IgD-negative memory B cell (primary cell): ENCODE measurements around the gene AGGF1. TPM values are rescaled to one million over a fixed set of nuclear protein-coding genes. Genes with fewer than 3 reads are reported as not detected.
A peak's percentile ranks its signal among the peaks of the same experiment; 100 is the strongest.

Experiments
- H3K27ac Mint-ChIP-seq, 3 donors: one replicate each; pipeline ENCODE4 v1.8.0; 2020 to 2022; ENCODE audit warnings: mild to moderate bottlenecking in 3 of 3, mixed read lengths in 3 of 3, moderate library complexity in 1 of 3
- H3K27me3 Mint-ChIP-seq: one replicate; pipeline ENCODE4 v1.8.0; 2021; ENCODE audit warnings: mixed read lengths
- H3K36me3 Mint-ChIP-seq: one replicate; pipeline ENCODE4 v1.8.0; 2020; ENCODE audit warnings: mild to moderate bottlenecking, mixed read lengths
- H3K4me1 Mint-ChIP-seq, 3 donors: one replicate each; pipeline ENCODE4 v1.8.0; 2020 to 2022; ENCODE audit warnings: mixed read lengths in 3 of 3, mild to moderate bottlenecking in 1 of 3
- H3K4me3 Mint-ChIP-seq, 4 donors: one replicate each; pipeline ENCODE4 v1.8.0; 2020 to 2022; ENCODE audit warnings: mild to moderate bottlenecking in 4 of 4, mixed read lengths in 4 of 4, moderate library complexity in 3 of 4
- H3K9me3 Mint-ChIP-seq, 3 donors: one replicate each; pipeline ENCODE4 v1.8.0; 2020 to 2021; ENCODE audit warnings: mixed read lengths in 3 of 3, mild to moderate bottlenecking in 1 of 3
- polyA plus RNA-seq: library from polyadenylated mRNA; unstranded; fragments of 300-500 nt; fragmentation: Illumina TruSeq; gene quantifications from one replicate; pipeline ENCODE4 v1.2.3, GENCODE V29; 2021

Gene AGGF1
- polyA plus RNA-seq, 1 donor from 2014 or later, result 30.8 TPM

DNA sequence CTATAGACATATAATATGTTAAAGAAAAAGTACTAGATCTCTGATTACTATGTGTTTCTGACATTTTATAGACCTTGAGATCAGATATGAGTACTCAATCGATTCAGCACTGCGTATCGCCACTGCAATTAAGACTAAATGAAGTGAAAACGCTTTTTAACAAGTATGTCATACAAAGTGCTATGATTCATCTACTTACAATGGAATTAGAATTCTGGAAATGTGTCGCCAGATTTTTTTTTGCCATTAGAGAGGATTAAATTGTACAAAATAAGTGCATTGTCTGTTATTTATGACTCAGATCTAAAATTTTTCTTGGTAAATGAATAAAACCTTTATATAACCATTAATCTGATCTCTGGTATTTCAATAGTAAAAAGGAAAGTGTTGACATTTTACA lies 20.0 kb upstream of the AGGF1 start:
- H3K4me3 Mint-ChIP-seq, result no peak overlapping the region
- no peak overlapping the region for H3K27ac Mint-ChIP-seq
- peaks cover 0 to 2% (median 0%) of the 10 kb centered on the region in 3 donors for H3K4me1 Mint-ChIP-seq
- H3K9me3 Mint-ChIP-seq, result peaks cover 0 to 2% (median 2%) of the 10 kb centered on the region in 3 donors
- peaks cover 8% of the 10 kb centered on the region for H3K27me3 Mint-ChIP-seq
- peaks cover 5% of the 10 kb centered on the region for H3K36me3 Mint-ChIP-seq

DNA sequence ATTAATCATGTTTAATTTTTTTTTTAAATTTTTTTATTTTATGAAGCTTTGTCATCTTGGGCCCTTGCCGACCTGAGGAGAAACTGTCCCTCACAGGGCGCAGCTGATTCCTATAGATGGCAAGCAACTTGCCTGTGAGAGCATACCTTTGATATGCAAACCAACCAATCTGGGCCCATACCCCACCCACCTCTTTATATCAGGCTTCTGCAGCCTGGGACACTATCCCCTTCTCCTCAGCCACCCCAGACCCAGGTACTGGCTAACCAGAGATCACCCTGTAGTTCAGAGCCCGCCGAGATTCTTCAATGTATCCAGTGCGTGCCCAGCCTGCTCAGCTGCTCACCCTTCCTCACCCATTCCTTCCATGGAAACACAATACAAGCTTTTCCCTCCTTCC lies 18.7 kb upstream of the AGGF1 start:
- peaks cover 0 to 2% (median 0%) of the 10 kb centered on the region in 3 donors for H3K4me1 Mint-ChIP-seq
- no peak overlapping the region for H3K27ac Mint-ChIP-seq
- H3K4me3 Mint-ChIP-seq, result no peak overlapping the region
- peaks cover 0 to 2% (median 0%) of the 10 kb centered on the region in 3 donors for H3K9me3 Mint-ChIP-seq
- H3K36me3 Mint-ChIP-seq, result peaks cover 5% of the 10 kb centered on the region
- peaks cover 8% of the 10 kb centered on the region for H3K27me3 Mint-ChIP-seq

DNA sequence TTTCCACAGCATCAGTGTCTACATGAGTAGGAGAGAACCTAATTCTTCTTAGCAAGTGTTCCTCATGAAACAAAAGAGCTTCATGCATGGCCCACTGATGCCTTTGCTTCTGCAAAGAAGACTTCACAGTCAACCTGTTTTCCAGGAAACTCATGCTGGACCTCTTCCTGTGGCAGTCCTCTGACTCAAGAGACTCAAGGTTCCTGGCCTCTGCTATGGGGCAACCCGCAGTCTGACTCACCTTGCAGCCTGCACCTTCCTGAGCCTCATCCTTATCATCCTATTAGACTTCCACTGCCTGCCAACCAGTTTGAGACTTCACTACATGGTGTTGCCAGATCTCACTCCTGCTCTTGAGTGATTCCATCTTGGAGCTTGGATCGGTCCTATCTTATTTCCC lies 17.6 kb upstream of the AGGF1 start:
- H3K36me3 Mint-ChIP-seq, result peaks cover 5% of the 10 kb centered on the region
- H3K4me3 Mint-ChIP-seq, result no peak overlapping the region
- H3K27ac Mint-ChIP-seq, result no peak overlapping the region
- peaks cover 0 to 2% (median 0%) of the 10 kb centered on the region in 3 donors for H3K4me1 Mint-ChIP-seq
- peaks cover 8% of the 10 kb centered on the region for H3K27me3 Mint-ChIP-seq
- peaks cover 0 to 2% (median 0%) of the 10 kb centered on the region in 3 donors for H3K9me3 Mint-ChIP-seq

DNA sequence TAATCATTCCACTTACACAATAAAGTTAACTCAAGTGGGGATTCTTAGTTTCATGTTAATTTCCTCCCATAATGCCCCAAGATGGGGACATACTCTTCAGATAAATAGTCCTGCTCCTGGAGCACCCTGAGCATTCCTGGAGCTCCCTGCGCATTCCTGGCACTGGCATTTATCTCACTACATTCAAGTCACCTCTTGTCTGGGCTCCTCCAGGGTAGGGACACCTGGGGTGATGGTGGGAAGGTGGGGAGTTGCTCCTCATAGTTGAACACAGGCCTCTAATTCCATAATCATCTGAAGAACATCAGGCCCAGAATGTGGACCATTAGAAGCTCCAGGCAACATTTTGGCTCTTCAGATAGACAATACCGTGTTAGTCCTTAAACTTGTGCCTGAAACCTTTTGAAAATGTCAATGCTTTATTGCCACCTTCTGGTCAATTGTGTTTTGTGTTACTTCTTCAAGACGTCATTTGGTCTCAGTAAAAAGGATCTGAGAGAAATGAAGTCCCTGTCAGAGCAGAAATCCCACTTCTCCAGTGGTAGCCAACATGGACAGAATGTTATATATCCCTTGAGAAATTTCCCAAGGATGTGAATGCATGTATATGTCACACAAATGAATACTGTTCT lies 14.2 kb upstream of the AGGF1 start:
- Mint-ChIP-seq H3K27me3 (peaks cover 12% of the 10 kb centered on the region), H3K27ac (peak overlapping the region in 1 of 3 donors; percentile 54), H3K4me1 (no peaks in the 10 kb centered on the region), H3K4me3 (no peak overlapping the region), H3K9me3 (no peaks in the 10 kb centered on the region), H3K36me3 (peaks cover 2% of the 10 kb centered on the region)

DNA sequence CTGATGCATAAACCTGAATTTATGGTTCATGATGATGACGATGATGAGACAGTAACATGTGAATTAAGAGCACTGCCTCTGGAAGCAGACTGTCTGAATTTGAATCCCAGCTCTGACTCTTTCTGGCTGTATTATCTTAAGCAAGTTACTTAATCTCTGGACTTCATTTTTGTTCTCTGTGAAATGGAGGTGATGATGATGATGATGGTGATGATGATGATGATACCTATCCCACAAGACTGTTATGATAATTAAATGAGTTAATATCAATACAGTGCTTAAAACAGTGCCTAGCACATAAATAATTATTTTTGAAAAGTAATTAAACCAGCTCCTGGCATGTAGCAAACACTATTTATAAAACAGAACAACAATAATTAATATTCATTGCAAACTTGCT lies 13.2 kb upstream of the AGGF1 start:
- H3K36me3 Mint-ChIP-seq, result peaks cover 2% of the 10 kb centered on the region
- no peak overlapping the region for H3K27ac Mint-ChIP-seq
- H3K4me3 Mint-ChIP-seq, result no peak overlapping the region
- H3K9me3 Mint-ChIP-seq, result no peaks in the 10 kb centered on the region
- H3K4me1 Mint-ChIP-seq, result no peaks in the 10 kb centered on the region
- peaks cover 15% of the 10 kb centered on the region for H3K27me3 Mint-ChIP-seq

DNA sequence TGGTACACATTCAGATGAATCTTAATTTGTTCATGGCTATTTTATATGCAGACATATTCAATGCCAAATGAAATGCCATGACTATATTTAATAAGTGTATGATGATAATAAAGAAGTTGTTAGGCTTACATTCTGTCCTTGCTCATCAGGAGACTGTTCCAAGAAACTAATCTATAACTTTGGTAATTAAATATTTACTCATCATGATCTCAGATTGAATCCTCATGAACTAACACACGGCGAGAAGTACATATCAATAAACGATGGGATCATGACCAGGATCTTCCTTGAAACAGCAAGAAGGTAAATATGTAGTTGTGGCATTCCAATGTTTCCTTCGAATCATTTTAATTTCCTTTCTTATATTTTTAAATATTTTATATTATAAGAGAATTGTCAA lies 12.5 kb upstream of the AGGF1 start:
- Mint-ChIP-seq H3K9me3 (no peaks in the 10 kb centered on the region), H3K4me1 (no peaks in the 10 kb centered on the region), H3K36me3 (peaks cover 2% of the 10 kb centered on the region), H3K27me3 (peaks cover 15% of the 10 kb centered on the region), H3K4me3 (no peak overlapping the region), H3K27ac (no peak overlapping the region)

DNA sequence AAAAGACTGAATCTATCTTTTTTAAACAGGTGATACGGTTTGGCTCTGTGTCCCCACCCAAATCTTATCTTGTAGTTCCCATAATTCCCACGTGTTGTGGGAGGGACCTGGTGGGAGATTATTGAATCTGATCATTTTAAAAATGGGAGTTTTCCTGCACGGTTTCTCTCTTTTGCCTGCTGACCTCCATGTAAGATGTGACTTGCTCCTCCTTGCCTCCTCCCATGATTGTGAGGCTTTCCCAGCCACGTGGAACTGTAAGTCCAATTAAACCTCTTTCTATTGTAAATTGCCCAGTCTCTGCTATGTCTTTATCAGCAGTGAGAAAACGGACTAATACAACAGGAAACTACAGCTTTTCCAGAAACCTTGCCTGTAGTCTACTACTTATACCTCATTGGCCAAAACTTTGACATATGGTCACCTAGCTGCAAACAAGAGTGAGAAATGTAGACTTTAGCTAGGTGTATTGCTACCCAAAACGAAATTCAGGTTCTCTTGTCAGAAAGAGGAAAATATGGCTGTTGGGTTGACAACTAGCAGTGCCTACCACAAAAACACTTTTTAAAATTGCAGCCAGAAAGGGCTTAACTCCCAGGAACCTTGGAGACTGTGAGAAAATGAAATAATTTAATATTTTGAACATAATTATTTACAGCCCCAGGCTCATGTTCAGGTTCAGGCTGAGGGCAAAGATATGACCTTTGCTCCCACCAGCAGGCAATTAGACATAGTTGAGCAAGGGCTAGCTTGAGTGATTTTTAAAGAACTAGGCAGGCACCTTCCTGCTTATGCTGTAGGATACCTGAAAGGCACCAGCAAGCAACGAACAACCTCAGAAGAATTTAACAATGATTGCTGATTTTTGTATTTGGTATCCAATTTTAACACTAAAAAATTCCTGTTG lies 7.4 kb upstream of the AGGF1 start:
- Mint-ChIP-seq H3K4me3 (no peak overlapping the region), H3K36me3 (no peaks in the 10 kb centered on the region), H3K4me1 (no peaks in the 10 kb centered on the region), H3K9me3 (peaks cover 0 to 5% (median 0%) of the 10 kb centered on the region in 3 donors), H3K27ac (no peak overlapping the region), H3K27me3 (peaks cover 17% of the 10 kb centered on the region)

DNA sequence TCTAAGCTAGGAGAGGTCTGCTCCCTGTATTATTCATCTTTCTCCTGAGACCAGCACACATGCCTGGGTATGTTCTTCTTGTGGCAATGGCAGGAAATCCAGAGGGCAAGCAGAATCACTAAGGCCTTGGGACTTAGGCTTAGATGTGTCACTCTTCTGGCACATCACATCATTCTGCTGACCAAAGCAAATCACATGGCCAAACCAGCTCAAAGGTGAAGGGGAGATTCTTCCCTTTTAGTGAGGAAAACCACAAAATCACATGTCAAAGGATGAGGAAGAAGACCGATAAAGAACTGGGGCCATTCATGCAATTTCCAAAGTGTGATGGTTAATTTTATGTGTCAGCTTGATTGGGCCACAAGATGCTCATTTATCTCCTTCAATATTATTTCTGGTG lies 5.7 kb upstream of the AGGF1 start:
- no peak overlapping the region for H3K4me3 Mint-ChIP-seq

DNA sequence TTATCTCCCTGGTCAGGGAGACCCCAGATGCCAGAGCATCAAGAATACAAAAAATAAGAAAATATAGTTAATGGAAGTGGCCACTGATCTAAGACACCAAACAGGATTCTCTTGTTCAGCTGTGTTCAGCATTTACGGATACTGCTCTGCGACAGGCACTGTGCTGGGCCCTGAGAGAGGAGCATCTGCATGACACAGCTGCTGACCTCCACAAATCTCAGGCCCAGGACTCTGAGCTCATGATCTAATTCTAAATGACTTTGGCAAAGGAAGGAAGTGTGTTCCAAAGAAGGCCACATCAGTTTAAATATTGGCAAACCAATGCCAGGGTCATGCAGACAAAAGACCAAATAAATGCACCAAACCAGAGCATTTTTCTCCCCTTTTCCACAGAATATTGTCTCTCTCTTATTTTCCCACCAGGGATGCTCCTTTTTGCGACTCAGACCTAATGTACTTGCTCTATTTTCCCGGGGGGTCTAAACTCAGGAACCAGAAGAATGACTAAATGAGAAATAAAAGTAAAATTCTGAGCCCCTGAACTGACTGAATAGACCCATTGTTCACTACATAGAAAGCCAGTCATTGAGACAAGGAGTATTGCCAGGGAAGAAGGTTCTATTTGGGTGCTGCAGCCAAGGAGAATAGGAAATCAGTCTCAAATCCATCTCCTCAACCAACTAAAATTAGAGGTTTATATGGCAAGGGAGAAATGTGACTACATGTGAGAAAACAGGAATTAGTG lies 1.4 kb upstream of the AGGF1 start:
- Mint-ChIP-seq H3K27me3 (peaks cover 4% of the 10 kb centered on the region), H3K4me3 (peak overlapping the region in 3 of 4 donors; percentile 50 to 100 (median 90)), H3K4me1 (peaks cover 13 to 22% (median 19%) of the 10 kb centered on the region in 3 donors), H3K36me3 (no peaks in the 10 kb centered on the region), H3K9me3 (peaks cover 5 to 16% (median 8%) of the 10 kb centered on the region in 3 donors), H3K27ac (peak overlapping the region in 1 of 3 donors; percentile 15)

More for the DNA sequence above, 5.7 kb upstream of the AGGF1 start:
- Mint-ChIP-seq H3K9me3 (peaks cover 5 to 9% (median 8%) of the 10 kb centered on the region in 3 donors), H3K4me1 (peaks cover 0 to 3% (median 0%) of the 10 kb centered on the region in 3 donors), H3K27ac (no peak overlapping the region), H3K36me3 (no peaks in the 10 kb centered on the region), H3K27me3 (peaks cover 13% of the 10 kb centered on the region)

DNA sequence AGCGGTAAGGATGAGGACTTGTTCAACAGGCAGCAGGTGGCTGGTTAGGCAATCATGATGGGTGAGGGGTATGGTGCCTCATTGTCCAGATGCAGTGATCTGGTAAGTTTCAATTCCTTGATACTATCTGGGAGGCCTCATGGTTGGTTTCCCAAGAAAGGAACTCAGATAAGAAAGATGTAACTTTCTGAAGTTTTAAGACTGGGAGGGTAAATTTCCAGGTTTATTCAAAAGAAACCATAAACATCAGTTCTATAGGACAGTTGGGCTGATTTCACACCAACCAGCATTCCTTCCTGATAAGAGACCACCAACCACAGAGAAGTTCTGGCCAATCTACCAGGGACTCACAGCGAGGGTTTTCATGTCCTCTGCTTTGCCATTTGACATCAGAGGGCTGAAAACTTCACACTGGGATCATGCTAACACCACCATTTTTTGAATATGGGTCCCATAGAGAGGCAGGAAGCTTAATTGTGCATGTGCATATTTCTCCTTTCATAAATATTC lies 773 bp upstream of the AGGF1 start:
- Mint-ChIP-seq H3K9me3 (peaks cover 5 to 16% (median 8%) of the 10 kb centered on the region in 3 donors), H3K27ac (peak overlapping the region; percentile 81 to 92 (median 91)), H3K4me3 (peak overlapping the region; percentile 90 to 100 (median 96)), H3K4me1 (peaks cover 13 to 22% (median 21%) of the 10 kb centered on the region in 3 donors), H3K27me3 (peaks cover 3% of the 10 kb centered on the region), H3K36me3 (no peaks in the 10 kb centered on the region)

DNA sequence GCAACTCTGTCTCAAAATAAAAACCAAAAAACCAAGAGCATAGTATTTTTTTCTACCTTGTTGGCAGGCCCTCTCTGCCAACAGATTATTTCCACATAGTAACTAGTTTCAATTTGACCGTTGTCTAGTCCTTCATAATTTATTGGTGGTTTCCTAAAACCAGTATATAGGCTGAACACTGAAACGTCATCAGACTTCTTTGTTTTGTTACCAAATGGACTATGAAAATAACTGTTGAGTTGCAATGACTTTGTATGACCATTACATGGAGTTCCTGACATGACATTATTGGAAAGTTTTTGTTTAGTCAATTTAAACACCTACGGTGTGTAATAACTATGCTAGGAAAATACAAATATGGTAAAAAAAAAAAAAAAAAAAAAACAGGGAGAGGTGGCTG lies 1.7 kb downstream of the AGGF1 start:
- peaks cover 0 to 16% (median 8%) of the 10 kb centered on the region in 3 donors for H3K9me3 Mint-ChIP-seq
- H3K4me1 Mint-ChIP-seq, result peaks cover 13 to 28% (median 22%) of the 10 kb centered on the region in 3 donors
- no peaks in the 10 kb centered on the region for H3K36me3 Mint-ChIP-seq
- peak overlapping the region; percentile 90 to 100 (median 96) for H3K4me3 Mint-ChIP-seq
- H3K27me3 Mint-ChIP-seq, result no peaks in the 10 kb centered on the region
- no peak overlapping the region for H3K27ac Mint-ChIP-seq

DNA sequence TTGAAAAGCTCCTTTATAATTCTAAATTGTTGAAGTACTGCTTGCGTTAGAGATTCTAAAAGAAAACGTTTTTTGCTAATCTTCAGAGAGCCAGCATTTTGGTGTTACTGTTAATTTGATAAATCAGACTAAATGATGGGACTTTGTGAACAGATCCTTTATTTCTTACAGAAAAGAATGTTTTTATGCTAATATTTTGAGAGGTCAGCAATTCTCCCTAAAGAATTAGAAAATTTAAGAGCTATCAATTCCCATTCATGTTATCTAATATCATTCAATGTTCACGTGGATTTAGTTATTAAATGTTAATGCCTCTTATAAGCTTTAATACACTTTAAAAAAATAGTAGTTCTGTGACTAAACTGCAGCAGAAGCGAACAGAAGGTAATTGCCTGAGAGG lies 2.4 kb downstream of the AGGF1 start:
- Mint-ChIP-seq H3K4me1 (peaks cover 13 to 28% (median 22%) of the 10 kb centered on the region in 3 donors), H3K27ac (no peak overlapping the region), H3K27me3 (no peaks in the 10 kb centered on the region), H3K4me3 (peak overlapping the region in 3 of 4 donors; percentile 28 to 73 (median 63)), H3K36me3 (no peaks in the 10 kb centered on the region), H3K9me3 (peaks cover 0 to 16% (median 8%) of the 10 kb centered on the region in 3 donors)

DNA sequence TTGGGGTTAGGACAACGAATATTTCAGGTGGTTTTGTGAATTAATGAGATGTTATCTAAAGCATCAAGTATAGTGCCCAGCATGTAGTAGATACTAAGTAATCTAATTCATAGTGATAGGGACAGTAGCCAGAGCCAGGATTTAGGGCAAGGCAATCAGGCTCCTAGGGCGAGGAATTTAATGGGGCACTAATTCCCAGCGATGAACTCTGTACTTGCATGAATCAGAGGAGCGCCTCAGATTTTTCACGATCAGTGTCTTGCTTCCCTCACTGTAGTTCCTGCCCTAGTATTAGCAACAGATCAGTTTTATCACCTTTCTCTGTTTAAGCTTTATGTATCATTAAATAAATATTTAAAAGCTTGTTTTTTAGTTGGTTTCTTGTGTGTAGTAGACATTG lies 3.1 kb downstream of the AGGF1 start:
- Mint-ChIP-seq H3K9me3 (peaks cover 0 to 16% (median 8%) of the 10 kb centered on the region in 3 donors), H3K4me1 (peaks cover 13 to 28% (median 22%) of the 10 kb centered on the region in 3 donors), H3K27ac (no peak overlapping the region), H3K36me3 (no peaks in the 10 kb centered on the region), H3K4me3 (peak overlapping the region in 2 of 4 donors; percentile 23 to 73), H3K27me3 (no peaks in the 10 kb centered on the region)

DNA sequence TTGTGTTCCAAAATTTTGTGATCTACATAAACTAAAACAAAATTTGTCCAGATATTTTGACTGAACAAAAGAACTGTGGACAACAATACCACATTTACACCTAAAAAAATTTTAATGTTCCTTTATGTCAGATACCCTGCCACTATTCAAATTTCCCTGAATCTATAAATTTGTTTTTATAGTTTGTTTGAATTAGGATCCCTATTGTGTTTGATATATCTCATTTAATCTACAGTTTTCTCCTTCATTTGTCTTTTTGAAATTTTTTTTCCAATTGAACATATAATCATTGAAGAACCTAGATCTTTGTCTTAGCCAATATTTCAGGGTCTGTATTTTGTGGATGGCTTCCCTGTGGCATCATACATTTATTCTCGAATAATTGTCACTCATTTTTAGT lies 5.7 kb downstream of the AGGF1 start:
- Mint-ChIP-seq H3K36me3 (no peaks in the 10 kb centered on the region), H3K4me1 (peaks cover 7 to 20% (median 12%) of the 10 kb centered on the region in 3 donors), H3K27me3 (no peaks in the 10 kb centered on the region), H3K4me3 (no peak overlapping the region), H3K9me3 (no peaks in the 10 kb centered on the region), H3K27ac (no peak overlapping the region)
